ENCODE measurements around the gene TNFAIP2.

- TF ChIP-seq, protein P1, sequence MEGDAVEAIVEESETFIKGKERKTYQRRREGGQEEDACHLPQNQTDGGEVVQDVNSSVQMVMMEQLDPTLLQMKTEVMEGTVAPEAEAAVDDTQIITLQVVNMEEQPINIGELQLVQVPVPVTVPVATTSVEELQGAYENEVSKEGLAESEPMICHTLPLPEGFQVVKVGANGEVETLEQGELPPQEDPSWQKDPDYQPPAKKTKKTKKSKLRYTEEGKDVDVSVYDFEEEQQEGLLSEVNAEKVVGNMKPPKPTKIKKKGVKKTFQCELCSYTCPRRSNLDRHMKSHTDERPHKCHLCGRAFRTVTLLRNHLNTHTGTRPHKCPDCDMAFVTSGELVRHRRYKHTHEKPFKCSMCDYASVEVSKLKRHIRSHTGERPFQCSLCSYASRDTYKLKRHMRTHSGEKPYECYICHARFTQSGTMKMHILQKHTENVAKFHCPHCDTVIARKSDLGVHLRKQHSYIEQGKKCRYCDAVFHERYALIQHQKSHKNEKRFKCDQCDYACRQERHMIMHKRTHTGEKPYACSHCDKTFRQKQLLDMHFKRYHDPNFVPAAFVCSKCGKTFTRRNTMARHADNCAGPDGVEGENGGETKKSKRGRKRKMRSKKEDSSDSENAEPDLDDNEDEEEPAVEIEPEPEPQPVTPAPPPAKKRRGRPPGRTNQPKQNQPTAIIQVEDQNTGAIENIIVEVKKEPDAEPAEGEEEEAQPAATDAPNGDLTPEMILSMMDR (conservative IDR thresholded peaks at IDR 0.05 in 1 of 2, IDR thresholded peaks at IDR 0.05 in 1 of 2; ENCODE audit: extremely low read depth in 1 of 2, insufficient read depth in 1 of 2, low read depth in 1 of 2, low read length in 2 of 2), result no peak
- no peak for TF ChIP-seq EZH2 (IDR thresholded peaks at IDR 0.05; ENCODE audit: borderline replicate concordance, low read length)
These were observed 37.2 kb downstream of the TNFAIP2 start for GRCh38 chr14:103160321-103161053.
